OCI-LY7 (cell line): ENCODE results near the gene ST7L. TPM values are rescaled to one million over a fixed set of nuclear protein-coding genes. Genes with fewer than 3 reads are reported as not detected.

Experiments used
- BruUV-seq: library from RNA; stranded (reverse); fragments of 400-500 nt; replicated peaks from 2 replicates; lab custom pipeline; 2021; lab: Mats Ljungman, UMichigan
- CTCF ChIA-PET: fragments of 300-600 bp; sonication (Branson Sonifier 250); formaldehyde crosslinking; loops from one replicate; lab custom pipeline; 2022; ENCODE audit warnings: antibody characterized with exemption; ENCODE audit not compliant: unreplicated experiment; lab: Charles Lee
- POLR2A ChIA-PET: fragments of 300-600 bp; sonication (Branson Sonifier 250); formaldehyde crosslinking; loops from one replicate; lab custom pipeline; 2022; ENCODE audit warnings: antibody characterized with exemption; lab: Charles Lee
- DNase-seq: peaks from one replicate; pipeline ENCODE4 v3.0.0-alpha.2; 2015; ENCODE audit warnings: low spot score
- H2AFZ ChIP-seq: fragments of 200-600 bp; sonication (generic), shearing (Covaris generic); 2 replicates; pipeline ENCODE4 v1.6.1; 2014; ENCODE audit warnings: mild to moderate bottlenecking, antibody characterized with exemption, low read length, moderate library complexity
- H3K27ac ChIP-seq: fragments of 200-600 bp; sonication (generic); 2 replicates; pipeline ENCODE4 v1.5.1; 2014; ENCODE audit warnings: mixed run types, low read depth, mild to moderate bottlenecking, moderate library complexity, low read length, inconsistent platforms; ENCODE audit not compliant: poor library complexity, severe bottlenecking
- H3K36me3 ChIP-seq: fragments of 200-600 bp; sonication (generic); 2 replicates; pipeline ENCODE4 v1.6.1; 2014; ENCODE audit warnings: mild to moderate bottlenecking, antibody characterized with exemption, low read length, moderate library complexity, mixed read lengths; ENCODE audit not compliant: insufficient read depth
- H3K4me1 ChIP-seq: fragments of 200-600 bp; sonication (generic); 2 replicates; pipeline ENCODE4 v1.5.1; 2014; ENCODE audit warnings: mild to moderate bottlenecking, low read length; ENCODE audit not compliant: insufficient read depth, poor library complexity, severe bottlenecking
- H3K4me2 ChIP-seq: fragments of 200-600 bp; sonication (generic); 2 replicates; pipeline ENCODE4 v1.6.1; 2014; ENCODE audit warnings: mild to moderate bottlenecking, low read length
- H3K4me3 ChIP-seq: fragments of 200-600 bp; sonication (generic); 2 replicates; pipeline ENCODE4 v1.5.1; 2014; ENCODE audit warnings: mild to moderate bottlenecking, low read depth, low read length; ENCODE audit not compliant: poor library complexity, severe bottlenecking
- H3K79me2 ChIP-seq: fragments of 200-600 bp; sonication (generic); 2 replicates; pipeline ENCODE4 v1.6.1; 2016; ENCODE audit warnings: low read depth, mild to moderate bottlenecking, low read length, moderate library complexity, mixed read lengths; ENCODE audit not compliant: insufficient read depth
- H3K9me2 ChIP-seq: fragments of 200-600 bp; sonication (generic); 2 replicates; pipeline ENCODE4 v1.6.1; 2016; ENCODE audit warnings: mild to moderate bottlenecking, low read length, mixed read lengths; ENCODE audit not compliant: insufficient read depth
- H3K9me3 ChIP-seq: fragments of 200-600 bp; sonication (generic); 2 replicates; pipeline ENCODE4 v1.6.1; 2014; ENCODE audit warnings: mild to moderate bottlenecking, mixed run types, low read length, mixed read lengths
- H4K20me1 ChIP-seq: fragments of 200-600 bp; sonication (generic); 2 replicates; pipeline ENCODE4 v1.6.1; 2014; ENCODE audit warnings: mild to moderate bottlenecking, antibody characterized with exemption, low read length, moderate library complexity, mixed read lengths; ENCODE audit not compliant: insufficient read depth
- EZH2phosphoT487 ChIP-seq: fragments of 200-600 bp; sonication (generic); IDR thresholded peaks from 2 replicates; pipeline ENCODE4 v1.6.1; 2018; ENCODE audit warnings: low read depth, borderline replicate concordance, mild to moderate bottlenecking, mixed run types, antibody characterized with exemption, low read length, moderate library complexity, mixed read lengths
- intact Hi-C: fragments of 100-400 bp; cut with micrococcal nuclease; formaldehyde crosslinking; loops from one replicate; pipeline ENCODE4 v1.10.0; 2022; ENCODE audit not compliant: unreplicated experiment
- small RNA-seq: library from RNA; depleted of rRNA; stranded (forward); fragments of <200 nt; gene quantifications from one replicate; pipeline ENCODE3, GENCODE V24; 2014
- total RNA-seq, 2 experiments: library from RNA; depleted of rRNA in 1 of 2; stranded (reverse); fragments of >200 nt in 1 of 2; shearing (Covaris generic) in 1 of 2; gene quantifications; 2 replicates each; pipeline ENCODE4 v1.2.3, GENCODE V29; 2014 to 2022
- TF ChIP-seq, protein P1 (sequence below): fragments of 200-600 bp; sonication (generic); conservative IDR thresholded peaks from 2 replicates; pipeline ENCODE4 v1.5.1; 2014; ENCODE audit warnings: mild to moderate bottlenecking, antibody characterized with exemption, low read length, moderate library complexity, mixed read lengths

ST7L gene
- total RNA-seq, 2 experiments from 2014 or later = 20.2 to 22.8 TPM

DNA sequence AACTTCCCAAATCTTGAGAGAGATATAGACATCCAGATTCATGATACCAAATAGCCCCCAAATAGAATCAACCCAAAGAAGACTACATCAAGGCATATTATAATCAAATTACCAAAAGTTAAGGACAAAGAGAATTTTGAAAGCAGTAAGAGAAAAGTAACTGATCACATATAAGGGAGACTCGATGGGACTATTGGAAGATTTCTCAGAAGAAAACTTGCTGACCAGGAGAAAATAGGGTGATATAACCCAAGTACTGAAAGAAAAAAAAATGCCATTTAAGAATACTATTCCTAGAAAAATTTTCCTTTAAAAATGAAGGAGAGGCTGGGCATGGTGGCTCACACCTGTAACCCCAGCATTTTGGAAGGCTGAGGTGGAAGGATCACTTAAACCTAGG, 140.6 kb downstream of the ST7L start:
- CTCF ChIA-PET = no interaction called here
- H2AFZ ChIP-seq = no peak overlapping the region

DNA sequence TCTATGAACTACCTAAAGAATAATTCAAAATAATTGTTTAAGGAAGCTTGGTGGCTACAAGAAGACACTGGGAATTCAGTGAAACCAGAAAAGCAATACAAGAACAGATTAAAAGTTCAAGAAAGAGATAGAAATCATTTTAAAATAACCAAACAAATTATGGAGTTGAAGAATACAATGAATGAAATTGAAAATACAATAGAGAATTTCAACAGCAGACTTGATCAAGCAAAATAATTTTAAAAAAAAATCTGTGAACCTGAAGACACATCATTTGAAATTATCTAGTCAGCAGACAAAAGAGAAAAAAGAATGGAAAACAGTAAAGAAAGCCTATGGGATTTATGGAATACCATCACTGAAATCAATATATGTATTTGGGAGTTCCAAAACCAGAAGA, 141.4 kb downstream of the ST7L start:
- H3K4me3 ChIP-seq = no peak overlapping the region
- TF ChIP-seq EZH2phosphoT487 = no peak
- TF ChIP-seq, protein P1, sequence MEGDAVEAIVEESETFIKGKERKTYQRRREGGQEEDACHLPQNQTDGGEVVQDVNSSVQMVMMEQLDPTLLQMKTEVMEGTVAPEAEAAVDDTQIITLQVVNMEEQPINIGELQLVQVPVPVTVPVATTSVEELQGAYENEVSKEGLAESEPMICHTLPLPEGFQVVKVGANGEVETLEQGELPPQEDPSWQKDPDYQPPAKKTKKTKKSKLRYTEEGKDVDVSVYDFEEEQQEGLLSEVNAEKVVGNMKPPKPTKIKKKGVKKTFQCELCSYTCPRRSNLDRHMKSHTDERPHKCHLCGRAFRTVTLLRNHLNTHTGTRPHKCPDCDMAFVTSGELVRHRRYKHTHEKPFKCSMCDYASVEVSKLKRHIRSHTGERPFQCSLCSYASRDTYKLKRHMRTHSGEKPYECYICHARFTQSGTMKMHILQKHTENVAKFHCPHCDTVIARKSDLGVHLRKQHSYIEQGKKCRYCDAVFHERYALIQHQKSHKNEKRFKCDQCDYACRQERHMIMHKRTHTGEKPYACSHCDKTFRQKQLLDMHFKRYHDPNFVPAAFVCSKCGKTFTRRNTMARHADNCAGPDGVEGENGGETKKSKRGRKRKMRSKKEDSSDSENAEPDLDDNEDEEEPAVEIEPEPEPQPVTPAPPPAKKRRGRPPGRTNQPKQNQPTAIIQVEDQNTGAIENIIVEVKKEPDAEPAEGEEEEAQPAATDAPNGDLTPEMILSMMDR = no peak
- H3K9me2 ChIP-seq = no peaks in the 10 kb centered on the region
- no peaks in the 10 kb centered on the region for H3K4me1 ChIP-seq
- peak; percentile 8 for DNase-seq
- no peaks in the 10 kb centered on the region for H3K36me3 ChIP-seq
- no peaks in the 10 kb centered on the region for H4K20me1 ChIP-seq
- POLR2A ChIA-PET = interaction anchor here (0.7 to 1.2 kb wide), 2 partner anchors 10 to 176 kb away, joined by 3 to 7 read pairs; no protein-coding TSS in a partner anchor
- H3K79me2 ChIP-seq = no peaks in the 10 kb centered on the region
- no TSS peak for BruUV-seq
- intact Hi-C loops = no loop called here
- no peak overlapping the region for H3K27ac ChIP-seq
- no peak overlapping the region for H3K4me2 ChIP-seq
- no peak overlapping the region for H2AFZ ChIP-seq
- peaks cover 15% of the 10 kb centered on the region for H3K9me3 ChIP-seq
- CTCF ChIA-PET = no interaction called here

More for the DNA sequence above, 140.6 kb downstream of the ST7L start:
- Histone ChIP-seq H3K36me3 (no peaks in the 10 kb centered on the region), H3K4me3 (no peak overlapping the region), H3K4me2 (no peak overlapping the region), H4K20me1 (no peaks in the 10 kb centered on the region), H3K9me3 (peaks cover 15% of the 10 kb centered on the region), H3K79me2 (no peaks in the 10 kb centered on the region), H3K27ac (no peak overlapping the region), H3K4me1 (no peaks in the 10 kb centered on the region), H3K9me2 (no peaks in the 10 kb centered on the region)
- intact Hi-C loops = no loop called here
- BruUV-seq = no TSS peak
- TF ChIP-seq, protein P1 = no peak
- TF ChIP-seq EZH2phosphoT487 = no peak
- POLR2A ChIA-PET = interaction anchor here (1.2 kb wide), 1 partner anchor 9 kb away, joined by 7 read pairs; no protein-coding TSS in a partner anchor
- no peak for DNase-seq

Small RNA genes within 50 kb of the gene (small RNA-seq; reads per million reads assigned to genes)
- gene RNU7-70P = not detected

Other genes starting within 250 kb of the ST7L start
- gene CTTNBP2NL, start 222.9 kb downstream of the ST7L start, total RNA-seq (2014; rRNA removed; shearing (Covaris generic)) = 1.5 and 2.1 TPM in 2 replicates
- 7.0 and 8.7 TPM in 2 replicates for gene CTTNBP2NL, start 222.9 kb downstream of the ST7L start, total RNA-seq (2022)
- gene WNT2B, start 110.2 kb downstream of the ST7L start, total RNA-seq (2014; rRNA removed; shearing (Covaris generic)) = 0.32 and 0.39 TPM in 2 replicates
- gene WNT2B, start 110.2 kb downstream of the ST7L start, total RNA-seq (2022) = 0.63 and 0.91 TPM in 2 replicates
- 234 and 274 TPM in 2 replicates for gene CAPZA1, start 691 bp upstream of the ST7L start, total RNA-seq (2014; rRNA removed; shearing (Covaris generic))
- 234 and 246 TPM in 2 replicates for gene CAPZA1, start 691 bp upstream of the ST7L start, total RNA-seq (2022)
- 24.4 and 28.2 TPM in 2 replicates for gene MOV10, start 55.5 kb upstream of the ST7L start, total RNA-seq (2014; rRNA removed; shearing (Covaris generic))
- 30.4 and 32.4 TPM in 2 replicates for gene MOV10, start 55.5 kb upstream of the ST7L start, total RNA-seq (2022)
- gene RHOC, start 88.0 kb upstream of the ST7L start, total RNA-seq (2014; rRNA removed; shearing (Covaris generic)) = 23.1 and 34.9 TPM in 2 replicates
- gene RHOC, start 88.0 kb upstream of the ST7L start, total RNA-seq (2022) = 43.3 and 46.2 TPM in 2 replicates
- gene PPM1J, start 96.2 kb upstream of the ST7L start, total RNA-seq (2014; rRNA removed; shearing (Covaris generic)) = 1.4 and 1.5 TPM in 2 replicates
- 3.7 and 4.2 TPM in 2 replicates for gene PPM1J, start 96.2 kb upstream of the ST7L start, total RNA-seq (2022)